Left renal pelvis (tissue), 4 donors: ENCODE measurements around the gene SESN3. TPM values are rescaled to one million over a fixed set of nuclear protein-coding genes. Genes with fewer than 3 reads are reported as not detected.

ENCODE experiments used
- DNase-seq, 4 donors: peaks; one replicate each; pipeline ENCODE4 v3.0.0-alpha.2; 2013; ENCODE audit warnings: low read depth in 4 of 4, low spot score in 3 of 4
- polyA plus RNA-seq, 4 donors: library from polyadenylated mRNA; unstranded; fragments of 120-200 nt; gene quantifications; one replicate each; pipeline ENCODE4 v1.2.1, GENCODE V29; 2013; ENCODE audit not compliant: insufficient read length in 4 of 4

Gene SESN3
- polyA plus RNA-seq, 4 donors = 70.1 to 99.9 (median 75.7) TPM

GRCh38 chr11:95135880-95136279, 95.1 kb downstream of the SESN3 start:
- no peak for DNase-seq

- no peak for DNase-seq
Measured at GRCh38 chr11:95135155-95135554, 95.8 kb downstream of the SESN3 start.

- DNase-seq = no peak
Measured at GRCh38 chr11:95134491-95134890, 96.5 kb downstream of the SESN3 start.

- DNase-seq = no peak
Measured at GRCh38 chr11:95132956-95133355, 98.0 kb downstream of the SESN3 start.

- DNase-seq = no peak
Measured at GRCh38 chr11:95128602-95129001, 102.4 kb downstream of the SESN3 start.

- DNase-seq = no peak
Measured at GRCh38 chr11:95123556-95123955, 107.4 kb downstream of the SESN3 start.

- DNase-seq = no peak
Measured at GRCh38 chr11:95121698-95122097, 109.3 kb downstream of the SESN3 start.

GRCh38 chr11:95119361-95120060, 111.5 kb downstream of the SESN3 start:
- DNase-seq = no peak

- DNase-seq = no peak
Measured at GRCh38 chr11:95115597-95115996, 115.4 kb downstream of the SESN3 start.

Other genes starting within 250 kb of the SESN3 start
- gene KDM4E, start 205.9 kb downstream of the SESN3 start, polyA plus RNA-seq = under 1 TPM; 0.11 to 0.34 (median 0.14) TPM
- gene KDM4F, start 181.8 kb downstream of the SESN3 start, polyA plus RNA-seq = not detected
- gene SRSF8, start 164.3 kb downstream of the SESN3 start, polyA plus RNA-seq = 10 to 100 TPM; 52.9 to 76.9 (median 63.0) TPM
- gene ENDOD1, start 141.4 kb downstream of the SESN3 start, polyA plus RNA-seq = 10 to 100 TPM; 14.8 to 22.8 (median 19.0) TPM